Measurements from ENCODE around the gene IL20RB. TPM values are rescaled to one million over a fixed set of nuclear protein-coding genes. Genes with fewer than 3 reads are reported as not detected.

The IL20RB gene
- total RNA-seq, 1 donor from 2014 or later = not detected

- DNase-seq (ENCODE audit: low read depth) = no peak
- H3K4me3 ChIP-seq (ENCODE audit: low read depth, low read length) = no peak overlapping the region
- no peak for TF ChIP-seq CTCF (conservative IDR thresholded peaks at IDR 0.05; ENCODE audit: low read depth, low read length)
These were observed 89.0 kb downstream of the IL20RB start for GRCh38 chr3:137046747-137047146.

GRCh38 chr3:137047240-137047639, 89.5 kb downstream of the IL20RB start:
- TF ChIP-seq CTCF (conservative IDR thresholded peaks at IDR 0.05; ENCODE audit: low read depth, low read length) = no peak
- DNase-seq (ENCODE audit: low read depth) = no peak
- no peak overlapping the region for H3K4me3 ChIP-seq (ENCODE audit: low read depth, low read length)

GRCh38 chr3:137050281-137050680, 92.5 kb downstream of the IL20RB start:
- no peak for DNase-seq (ENCODE audit: low read depth)
- no peak for TF ChIP-seq CTCF (conservative IDR thresholded peaks at IDR 0.05; ENCODE audit: low read depth, low read length)
- H3K4me3 ChIP-seq (ENCODE audit: low read depth, low read length) = no peak overlapping the region

GRCh38 chr3:137052298-137052697, 94.5 kb downstream of the IL20RB start:
- DNase-seq (ENCODE audit: low read depth) = no peak

More at GRCh38 chr3:137052298-137052697, 94.5 kb downstream of the IL20RB start:
- TF ChIP-seq CTCF (conservative IDR thresholded peaks at IDR 0.05; ENCODE audit: low read depth, low read length) = no peak
- no peak overlapping the region for H3K4me3 ChIP-seq (ENCODE audit: low read depth, low read length)

Other genes starting within 250 kb of the IL20RB start
- gene STAG1, start 205.6 kb upstream of the IL20RB start, total RNA-seq = 16.3 and 18.4 TPM in 2 replicates
- 6.8 and 7.6 TPM in 2 replicates for gene SLC35G2, start 138.9 kb upstream of the IL20RB start, total RNA-seq
- gene NCK1, start 95.8 kb upstream of the IL20RB start, total RNA-seq = 11.4 and 25.2 TPM in 2 replicates

Measured in epithelial cell of proximal tubule (primary cell).